GM12872 (cell line): ENCODE data around the gene GPR152.

Source experiments
- TF ChIP-seq, protein P1 (sequence below): IDR thresholded peaks from 3 replicates; pipeline ENCODE4 v1.5.1; 2011; ENCODE audit warnings: low read depth, mild to moderate bottlenecking, low read length, moderate library complexity; ENCODE audit not compliant: insufficient read depth

GPR152 gene

DNA sequence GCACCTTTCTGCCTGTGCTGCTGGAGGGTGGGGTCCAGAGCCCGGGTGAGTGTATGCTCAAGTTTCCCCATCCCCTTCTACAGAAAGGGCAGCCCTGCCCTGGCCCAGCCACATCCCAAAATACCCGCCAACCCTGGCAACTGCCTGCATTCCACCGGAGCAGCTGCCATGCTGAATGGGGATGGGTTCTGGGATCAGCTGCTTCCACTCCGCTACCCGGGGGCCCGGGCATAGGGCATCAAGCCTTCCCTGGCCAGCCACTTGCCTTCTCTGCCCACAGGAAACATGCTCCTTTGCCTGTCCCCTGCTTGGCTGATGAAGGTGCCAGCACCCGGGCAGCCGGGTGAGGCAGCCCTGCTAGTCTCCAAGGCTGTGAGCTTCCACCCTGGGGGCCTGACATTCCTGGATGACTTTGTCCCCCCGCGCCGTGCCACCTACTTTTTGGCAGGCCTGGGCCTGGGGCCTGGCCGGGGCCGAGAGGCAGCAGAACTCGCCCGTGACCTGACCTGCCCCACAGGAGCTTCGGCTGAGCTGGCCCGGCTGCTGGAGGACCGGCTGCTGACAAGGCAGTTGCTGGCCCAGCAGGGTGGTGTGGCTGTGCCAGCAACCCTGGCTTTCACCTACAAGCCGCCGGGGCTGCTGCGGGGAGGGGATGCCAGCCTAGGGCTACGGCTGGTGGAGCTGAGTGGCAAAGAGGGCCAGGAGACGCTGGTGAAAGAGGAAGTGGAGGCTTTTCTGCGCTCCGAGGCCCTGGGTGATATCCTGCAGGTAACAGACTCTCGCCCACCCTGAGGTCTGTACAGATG lies 33.9 kb downstream of the GPR152 start:
- TF ChIP-seq, protein P1, sequence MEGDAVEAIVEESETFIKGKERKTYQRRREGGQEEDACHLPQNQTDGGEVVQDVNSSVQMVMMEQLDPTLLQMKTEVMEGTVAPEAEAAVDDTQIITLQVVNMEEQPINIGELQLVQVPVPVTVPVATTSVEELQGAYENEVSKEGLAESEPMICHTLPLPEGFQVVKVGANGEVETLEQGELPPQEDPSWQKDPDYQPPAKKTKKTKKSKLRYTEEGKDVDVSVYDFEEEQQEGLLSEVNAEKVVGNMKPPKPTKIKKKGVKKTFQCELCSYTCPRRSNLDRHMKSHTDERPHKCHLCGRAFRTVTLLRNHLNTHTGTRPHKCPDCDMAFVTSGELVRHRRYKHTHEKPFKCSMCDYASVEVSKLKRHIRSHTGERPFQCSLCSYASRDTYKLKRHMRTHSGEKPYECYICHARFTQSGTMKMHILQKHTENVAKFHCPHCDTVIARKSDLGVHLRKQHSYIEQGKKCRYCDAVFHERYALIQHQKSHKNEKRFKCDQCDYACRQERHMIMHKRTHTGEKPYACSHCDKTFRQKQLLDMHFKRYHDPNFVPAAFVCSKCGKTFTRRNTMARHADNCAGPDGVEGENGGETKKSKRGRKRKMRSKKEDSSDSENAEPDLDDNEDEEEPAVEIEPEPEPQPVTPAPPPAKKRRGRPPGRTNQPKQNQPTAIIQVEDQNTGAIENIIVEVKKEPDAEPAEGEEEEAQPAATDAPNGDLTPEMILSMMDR, result no peak

DNA sequence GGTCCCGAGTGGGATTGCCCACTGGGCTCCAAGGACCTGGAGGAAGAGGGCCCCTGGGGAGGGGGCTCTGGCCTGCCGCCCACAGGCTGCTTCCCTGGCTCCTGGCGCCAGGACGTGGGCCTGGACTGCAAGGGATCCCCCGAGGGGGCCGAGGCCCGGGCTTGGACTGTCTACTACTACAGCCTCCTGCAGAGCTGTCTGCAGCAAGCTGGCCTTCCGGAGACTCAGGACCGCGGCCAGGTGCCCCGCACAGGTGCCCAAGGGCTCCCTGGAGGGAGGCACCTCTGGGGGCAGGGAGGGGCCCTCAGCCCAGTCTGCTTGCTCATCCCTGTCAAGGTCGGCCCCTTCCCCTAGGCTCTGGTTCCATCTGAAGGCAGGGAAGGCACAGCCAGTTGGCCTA lies 35.1 kb downstream of the GPR152 start:
- TF ChIP-seq, protein P1, result no peak

DNA sequence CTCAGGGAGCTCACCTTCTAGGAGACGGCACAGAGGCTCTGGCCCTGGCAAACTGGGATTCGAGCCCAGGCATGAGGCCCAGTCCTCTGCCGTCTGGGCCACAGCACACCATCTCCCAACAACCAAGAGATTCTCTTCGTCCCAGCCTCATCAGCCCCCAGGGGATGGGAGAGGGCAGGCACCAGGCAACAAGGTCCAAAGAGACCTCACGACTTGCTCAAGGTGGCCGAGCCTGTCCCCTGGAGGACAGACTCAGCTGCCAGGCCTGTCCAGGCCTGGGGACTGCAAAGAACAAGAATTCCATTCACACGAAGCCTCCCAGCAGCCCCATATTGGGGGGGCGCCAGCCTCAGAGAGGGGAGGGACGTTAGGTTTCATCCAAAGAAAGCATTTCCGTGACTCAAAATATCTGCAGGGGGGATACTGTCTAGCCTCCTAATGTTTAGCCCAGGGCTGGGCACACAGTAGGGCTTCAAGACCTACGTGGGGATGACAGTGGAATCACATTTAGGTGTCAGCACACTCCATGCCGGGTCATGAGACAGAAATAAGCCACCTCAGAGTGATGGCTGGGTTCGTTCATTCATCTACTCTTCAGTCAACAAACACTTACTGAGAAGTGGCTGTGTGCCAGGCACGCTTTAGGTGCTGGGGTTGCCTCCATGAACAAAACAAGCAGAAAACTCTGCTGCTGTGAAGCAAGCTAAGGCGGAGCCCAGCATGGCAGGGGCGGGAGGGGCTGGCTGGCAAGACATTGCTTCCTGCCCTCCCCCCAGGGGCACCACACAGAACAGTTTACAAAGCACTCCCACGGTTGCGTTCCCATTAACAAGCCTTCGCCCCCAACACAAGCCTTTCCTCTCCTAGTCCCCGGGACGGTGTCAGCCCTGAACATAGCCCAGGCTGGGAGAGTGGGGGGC lies 35.9 kb downstream of the GPR152 start:
- TF ChIP-seq, protein P1, result no peak

DNA sequence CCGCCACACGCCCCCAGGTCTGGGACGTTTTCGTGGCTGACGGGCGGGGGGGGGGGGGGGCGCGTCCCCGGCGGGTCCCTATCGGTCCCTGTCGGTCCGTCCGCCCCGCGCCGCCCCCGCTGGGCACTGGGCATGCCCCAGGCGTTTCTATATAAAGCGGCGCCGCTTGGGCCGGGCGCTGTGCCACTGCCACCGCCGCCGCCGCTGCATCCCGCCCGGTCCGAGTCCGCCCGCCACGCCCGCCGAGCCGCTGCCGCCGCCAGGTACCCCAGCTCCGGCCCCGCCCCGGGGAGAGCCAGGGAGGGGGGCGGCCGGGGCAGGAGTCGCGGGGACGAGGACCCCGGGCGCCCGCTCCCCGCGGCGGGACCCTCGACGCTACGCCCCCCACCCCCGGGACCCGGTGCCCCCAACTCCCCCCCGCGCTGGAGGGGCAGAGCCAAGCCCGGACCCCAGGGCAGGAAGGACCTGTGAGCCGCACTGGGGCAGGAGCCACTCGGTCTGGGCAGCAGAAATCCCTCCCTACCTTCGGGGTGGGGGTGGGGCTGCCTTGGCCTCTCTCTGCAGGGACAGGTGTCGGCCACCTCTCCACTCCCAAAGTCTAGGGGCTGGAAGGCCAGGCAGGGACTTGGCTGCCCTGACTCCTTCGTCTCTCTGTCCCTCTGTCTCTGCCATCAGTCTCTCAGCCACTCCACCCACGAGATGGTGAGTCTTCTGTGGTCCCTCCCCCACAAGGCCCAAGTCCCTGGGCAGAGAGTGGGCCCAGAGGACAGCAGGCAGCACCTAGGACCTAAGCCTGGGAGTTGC lies 36.8 kb downstream of the GPR152 start, which contains the start of gene CARNS1:
Gene CARNS1 (plus strand): TSS at position 178 of the 804 bp plus-strand sequence. CDS start 522 bp downstream, at position 700.
- TF ChIP-seq, protein P1, result no peak

DNA sequence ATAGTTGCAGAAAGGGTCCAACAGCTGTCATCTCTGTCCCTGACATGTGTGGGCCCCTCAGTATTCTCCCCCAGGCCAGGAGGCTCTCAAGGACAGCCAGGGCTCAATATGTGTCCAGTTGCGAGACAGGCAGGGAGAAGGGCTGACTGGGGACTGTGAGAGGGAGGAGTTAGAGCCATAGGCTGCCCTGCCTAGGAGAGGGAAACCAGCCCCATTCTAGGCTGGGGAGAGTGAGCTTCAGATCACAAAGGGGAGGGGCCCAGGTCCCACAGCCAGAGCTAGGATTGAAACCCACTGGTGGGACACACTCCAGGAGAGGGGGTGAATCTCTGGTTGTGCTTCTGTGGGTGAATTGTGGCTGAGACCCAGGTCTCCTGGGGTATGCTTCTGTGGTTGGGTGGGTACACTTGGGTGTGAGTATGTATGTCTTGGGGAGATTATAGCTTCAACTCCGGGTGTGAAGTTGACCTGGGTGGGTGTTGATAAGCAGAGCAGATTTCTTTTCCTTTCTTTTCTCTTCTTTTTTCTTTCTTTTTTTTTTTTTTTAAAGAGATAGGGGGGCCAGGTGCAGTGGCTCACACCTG lies 39.2 kb downstream of the GPR152 start:
- TF ChIP-seq, protein P1, result no peak

DNA sequence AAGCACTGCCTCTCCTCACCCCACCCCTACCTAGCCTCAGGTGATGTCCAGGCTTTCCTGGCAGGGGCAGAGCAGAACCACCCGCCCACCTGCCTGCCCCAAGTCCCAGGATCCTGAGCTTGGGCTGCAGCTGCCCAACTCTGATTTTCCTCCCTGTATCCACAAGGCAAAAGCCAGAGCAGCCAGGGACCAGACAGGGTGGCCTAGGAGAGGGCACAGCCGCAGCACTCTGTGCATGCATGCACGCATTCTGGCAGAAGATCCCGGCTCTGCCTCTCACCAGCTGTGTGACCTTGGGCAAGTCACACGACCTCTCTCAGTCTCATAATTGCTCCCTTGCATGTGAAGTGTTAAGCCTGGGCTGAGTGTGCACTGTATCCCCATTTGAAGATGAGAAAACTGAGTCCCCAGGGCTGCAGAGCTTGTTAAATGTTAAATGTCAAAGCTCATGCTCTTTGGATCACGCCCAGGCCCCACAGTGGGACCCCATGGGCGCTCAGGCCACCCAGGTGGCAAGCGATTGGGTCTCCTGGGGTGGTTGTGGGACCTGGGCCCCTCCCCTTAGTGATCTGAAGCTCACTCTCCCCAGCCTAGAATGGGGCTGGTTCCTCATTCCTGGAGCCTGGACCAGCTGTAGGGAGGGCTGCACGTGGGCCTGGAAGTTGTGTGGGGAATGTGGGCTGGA lies 39.9 kb downstream of the GPR152 start:
- TF ChIP-seq, protein P1, result no peak
